NCI-H1092 (cell line): ENCODE measurements around the gene HOXA5.
A peak's percentile ranks its signal among the peaks of the same experiment; 100 is the strongest.

ENCODE experiments used
- DNase-seq: peaks from one replicate; lab custom pipeline; 2025; lab: John Stamatoyannopoulos, UW

HOXA5 gene

GRCh38 chr7:27143023-27143949, at the start of gene HOXA5:
HOXA5 (minus strand) TSS chr7:27143681; CDS start chr7:27143607, 74 bp downstream.
- DNase-seq, result peak; percentile 74

GRCh38 chr7:27192546-27193334, 49.3 kb upstream of the HOXA5 start:
- no peak for DNase-seq

- DNase-seq, result no peak
These were observed 48.5 kb upstream of the HOXA5 start for GRCh38 chr7:27191833-27192545.

- no peak for DNase-seq
These were observed 47.8 kb upstream of the HOXA5 start for GRCh38 chr7:27191161-27191731.

- DNase-seq, result no peak
These were observed 46.7 kb upstream of the HOXA5 start for GRCh38 chr7:27189997-27190748.

GRCh38 chr7:27189295-27189996, 46.0 kb upstream of the HOXA5 start:
- no peak for DNase-seq

- DNase-seq, result no peak
These were observed 45.2 kb upstream of the HOXA5 start for GRCh38 chr7:27188386-27189294.

- no peak for DNase-seq
These were observed 44.2 kb upstream of the HOXA5 start for GRCh38 chr7:27187475-27188385.

- DNase-seq, result no peak
These were observed 43.4 kb upstream of the HOXA5 start for GRCh38 chr7:27186668-27187474.

GRCh38 chr7:27185854-27186667, 42.6 kb upstream of the HOXA5 start:
- no peak for DNase-seq

- no peak for DNase-seq
These were observed 41.8 kb upstream of the HOXA5 start, which contains the start of gene HOXA11 for GRCh38 chr7:27185013-27185853. HOXA11 (minus strand) TSS chr7:27185232; CDS start chr7:27185144, 88 bp downstream.

GRCh38 chr7:27184337-27185012, 41.0 kb upstream of the HOXA5 start:
- DNase-seq, result no peak

GRCh38 chr7:27183682-27184336, 40.3 kb upstream of the HOXA5 start:
- no peak for DNase-seq

- DNase-seq, result peak; percentile 57
These were observed 39.6 kb upstream of the HOXA5 start for GRCh38 chr7:27182861-27183681.
